Measurements from ENCODE around the gene PGGT1B.

GRCh38 chr5:115214541-115214940 is 48.1 kb downstream of the PGGT1B start:
- TF ChIP-seq EP300 (IDR thresholded peaks at IDR 0.05) (no peak), CTCF (IDR thresholded peaks at IDR 0.05) (no peak)
